ENCODE results near the gene C12orf57. TPM values are rescaled to one million over a fixed set of nuclear protein-coding genes. Genes with fewer than 3 reads are reported as not detected.

Gene C12orf57
- total and polyA plus RNA-seq, 2 of the 13 experiments (the other 11 are each of a cell fraction or from before 2014, with no cell fraction given) = 84.0 to 287 TPM

- no peaks in the 10 kb centered on the region for H3K27me3 ChIP-seq (ENCODE audit: control insufficient read depth in 1 of 2, insufficient read depth in 2 of 2, low read length in 2 of 2)
- no peak overlapping the region for H2AFZ ChIP-seq (ENCODE audit: low read length)
- no peak overlapping the region for H3K4me2 ChIP-seq (ENCODE audit: low read depth, low read length)
- TF ChIP-seq SIN3A (IDR thresholded peaks at IDR 0.05; ENCODE audit: borderline replicate concordance, low read depth, low read length) = no peak
- no peak for TF ChIP-seq PBX3 (CRISPR knock-in tag; IDR thresholded peaks at IDR 0.05; ENCODE audit: borderline replicate concordance)
- TF ChIP-seq HNRNPLL (IDR thresholded peaks at IDR 0.05; ENCODE audit: low read depth, low read length, poor library complexity, severe bottlenecking) = no peak
- no peak for TF ChIP-seq PTBP1 (IDR thresholded peaks at IDR 0.05; ENCODE audit: low read depth, low read length, poor library complexity, severe bottlenecking)
- no peak for TF ChIP-seq ZNF431 (CRISPR knock-in tag; IDR thresholded peaks at IDR 0.05; ENCODE audit: borderline replicate concordance, low read depth)
- TF ChIP-seq ZNF770 (CRISPR knock-in tag; IDR thresholded peaks at IDR 0.05) = no peak
- TF ChIP-seq ZNF235 (CRISPR knock-in tag; IDR thresholded peaks at IDR 0.05; ENCODE audit: borderline replicate concordance) = no peak
- TF ChIP-seq ZNF766 (CRISPR knock-in tag; IDR thresholded peaks at IDR 0.05; ENCODE audit: borderline replicate concordance) = no peak
- TF ChIP-seq RBM22 (optimal IDR thresholded peaks at IDR 0.05; ENCODE audit: low read length) = no peak
- TF ChIP-seq NFIC (IDR thresholded peaks at IDR 0.05; ENCODE audit: low read length) = no peak
- no peak for TF ChIP-seq CEBPG (CRISPR knock-in tag; IDR thresholded peaks at IDR 0.05)
- no peak for TF ChIP-seq ZNF292 (CRISPR knock-in tag; IDR thresholded peaks at IDR 0.05; ENCODE audit: borderline replicate concordance, low read depth)
- no peak for TF ChIP-seq MLLT10 (CRISPR knock-in tag; IDR thresholded peaks at IDR 0.05)
- no peak for TF ChIP-seq ZNF570 (CRISPR knock-in tag; IDR thresholded peaks at IDR 0.05; ENCODE audit: borderline replicate concordance)
- no peak for TF ChIP-seq KDM5B (CRISPR knock-in tag; IDR thresholded peaks at IDR 0.05; ENCODE audit: borderline replicate concordance)
- no peak for TF ChIP-seq ATF3 (CRISPR knock-in tag; IDR thresholded peaks at IDR 0.05)
- WGBS (ENCODE audit: low lambda C conversion rate) = 74% methylated on average over 4 of the region's 4 CpGs
- H3K79me2 ChIP-seq (ENCODE audit: insufficient read depth, low read length) = peaks cover 2% of the 10 kb centered on the region
- H4K20me1 ChIP-seq (ENCODE audit: insufficient read depth, low read length) = no peaks in the 10 kb centered on the region
- H3K27ac ChIP-seq (ENCODE audit: extremely low read length, insufficient read depth, low read length) = no peak overlapping the region
- ChIA-PET CTCF (ENCODE audit: low intra/inter-chr PET ratio, low total read pairs) (no interaction called here), POLR2A (interaction anchor here (1.3 kb wide), 1 partner anchor 199 kb away, joined by 3 read pairs; no protein-coding TSS in a partner anchor)
- BruUV-seq (replicated peaks) = no TSS peak
- FAIRE-seq = no peak
- no peaks in the 10 kb centered on the region for H3K9me3 ChIP-seq (ENCODE audit: low read length)
- no peak for ATAC-seq
- peaks cover 40% of the 10 kb centered on the region for H3K4me1 ChIP-seq (ENCODE audit: insufficient read depth, low read length)
- intact Hi-C loops (cut with micrococcal nuclease; ENCODE audit: unreplicated experiment) (no loop called here), in situ Hi-C loops (cut with HindIII; ENCODE audit: extremely low pct_ligation_motif_present, low pct_unique_long_range_greater_than_20kb) (no loop called here)
- H3K36me3 ChIP-seq (replicated peaks in 1 of 2; ENCODE audit: control insufficient read depth in 1 of 2, insufficient read depth in 2 of 2, low read length in 2 of 2) = no peaks in the 10 kb centered on the region
- H3K9ac ChIP-seq (ENCODE audit: insufficient read depth, low read depth, low read length) = no peak overlapping the region
- no peak overlapping the region for H3K4me3 ChIP-seq (replicated peaks in 1 of 3; ENCODE audit: insufficient read depth in 1 of 3, low read depth in 2 of 3, low read length in 3 of 3)
- no peak for DNase-seq (ENCODE audit: low spot score)
Measured at GRCh38 chr12:6909421-6910145, 34.2 kb upstream of the C12orf57 start.
